Activated CD4-positive, alpha-beta memory T cell treated with anti-CD3 and anti-CD28 coated beads, Interleukin-2, amount 10 ng/mL, durations not matched to agents 7 days and 5 days (primary cell): ENCODE data around the gene GBX1. TPM values are rescaled to one million over a fixed set of nuclear protein-coding genes. Genes with fewer than 3 reads are reported as not detected.

Experiments
- CTCF ChIA-PET: fragments of 350-600 bp; sonication (Branson Sonifier 250); formaldehyde crosslinking; loops from one replicate; lab custom pipeline; 2021; ENCODE audit warnings: antibody characterized with exemption, inconsistent platforms; lab: Charles Lee
- POLR2A ChIA-PET: fragments of 350-600 bp; sonication (Branson Sonifier 250); formaldehyde crosslinking; loops from one replicate; lab custom pipeline; 2021; ENCODE audit warnings: antibody characterized with exemption; lab: Charles Lee
- DNase-seq: peaks from one replicate; pipeline ENCODE4 v3.0.0-alpha.2; 2020
- H3K27ac Mint-ChIP-seq: one replicate; pipeline ENCODE4 v1.8.0; 2021; ENCODE audit warnings: mild to moderate bottlenecking, mixed read lengths
- H3K27me3 Mint-ChIP-seq: one replicate; pipeline ENCODE4 v1.8.0; 2021; ENCODE audit warnings: mixed read lengths
- H3K36me3 Mint-ChIP-seq: one replicate; pipeline ENCODE4 v1.8.0; 2021; ENCODE audit warnings: low read depth, mixed read lengths
- H3K4me1 Mint-ChIP-seq: one replicate; pipeline ENCODE4 v1.8.0; 2021; ENCODE audit warnings: mixed read lengths
- H3K4me3 Mint-ChIP-seq: one replicate; pipeline ENCODE4 v1.8.0; 2021; ENCODE audit warnings: mild to moderate bottlenecking, mixed read lengths
- H3K9me3 Mint-ChIP-seq: one replicate; pipeline ENCODE4 v1.8.0; 2021; ENCODE audit warnings: mixed read lengths
- total RNA-seq, 2 experiments: library from RNA; stranded (reverse); gene quantifications; one replicate each; pipeline ENCODE4 v1.2.3, GENCODE V29; 2021

GBX1 gene
- total RNA-seq, 2 experiments from 2014 or later = not detected

- H3K27ac Mint-ChIP-seq = no peak overlapping the region
- ChIA-PET POLR2A (no interaction called here), CTCF (interaction anchor here (1.0 to 1.5 kb wide), 4 partner anchors 16 to 212 kb away, joined by 3 to 6 read pairs (median 3); no protein-coding TSS in a partner anchor)
- H3K36me3 Mint-ChIP-seq = no peaks in the 10 kb centered on the region
- no peak for DNase-seq
- H3K4me1 Mint-ChIP-seq = no peaks in the 10 kb centered on the region
- H3K9me3 Mint-ChIP-seq = no peaks in the 10 kb centered on the region
- H3K27me3 Mint-ChIP-seq = no peaks in the 10 kb centered on the region
- no peak overlapping the region for H3K4me3 Mint-ChIP-seq
These were observed 27.7 kb downstream of the GBX1 start for GRCh38 chr7:151139791-151140190.

- CTCF ChIA-PET = interaction anchor here (1.0 to 1.5 kb wide), 4 partner anchors 15 to 213 kb away, joined by 3 to 6 read pairs (median 3); no protein-coding TSS in a partner anchor
- POLR2A ChIA-PET = no interaction called here
- Mint-ChIP-seq H3K36me3 (no peaks in the 10 kb centered on the region), H3K9me3 (no peaks in the 10 kb centered on the region), H3K27ac (no peak overlapping the region), H3K27me3 (no peaks in the 10 kb centered on the region), H3K4me1 (no peaks in the 10 kb centered on the region), H3K4me3 (no peak overlapping the region)
- DNase-seq = no peak
These were observed 28.3 kb downstream of the GBX1 start for GRCh38 chr7:151139071-151139790.

GRCh38 chr7:151138153-151138851, 29.2 kb downstream of the GBX1 start:
- H3K4me1 Mint-ChIP-seq = no peaks in the 10 kb centered on the region
- H3K27ac Mint-ChIP-seq = no peak overlapping the region
- H3K27me3 Mint-ChIP-seq = no peaks in the 10 kb centered on the region
- H3K4me3 Mint-ChIP-seq = no peak overlapping the region
- no peak for DNase-seq
- H3K36me3 Mint-ChIP-seq = no peaks in the 10 kb centered on the region
- no peaks in the 10 kb centered on the region for H3K9me3 Mint-ChIP-seq
- ChIA-PET CTCF (interaction anchor here (1.5 kb wide), 1 partner anchor 106 kb away, joined by 3 read pairs; no protein-coding TSS in a partner anchor), POLR2A (no interaction called here)

GRCh38 chr7:151137791-151138152, 29.7 kb downstream of the GBX1 start:
- no peaks in the 10 kb centered on the region for H3K4me1 Mint-ChIP-seq
- H3K27me3 Mint-ChIP-seq = no peaks in the 10 kb centered on the region
- H3K9me3 Mint-ChIP-seq = no peaks in the 10 kb centered on the region
- no peak for DNase-seq
- no peaks in the 10 kb centered on the region for H3K36me3 Mint-ChIP-seq
- no peak overlapping the region for H3K4me3 Mint-ChIP-seq
- CTCF ChIA-PET = no interaction called here
- no peak overlapping the region for H3K27ac Mint-ChIP-seq
- POLR2A ChIA-PET = no interaction called here

- no peak for DNase-seq
- Mint-ChIP-seq H3K4me3 (no peak overlapping the region), H3K4me1 (no peaks in the 10 kb centered on the region), H3K36me3 (no peaks in the 10 kb centered on the region), H3K27me3 (no peaks in the 10 kb centered on the region), H3K27ac (no peak overlapping the region), H3K9me3 (no peaks in the 10 kb centered on the region)
- ChIA-PET CTCF (no interaction called here), POLR2A (no interaction called here)
These were observed 30.3 kb downstream of the GBX1 start for GRCh38 chr7:151137076-151137675.

- Mint-ChIP-seq H3K9me3 (no peaks in the 10 kb centered on the region), H3K36me3 (no peaks in the 10 kb centered on the region), H3K27ac (no peak overlapping the region), H3K4me3 (no peak overlapping the region), H3K27me3 (no peaks in the 10 kb centered on the region), H3K4me1 (no peaks in the 10 kb centered on the region)
- no peak for DNase-seq
- ChIA-PET CTCF (interaction anchor here (0.6 to 1.0 kb wide), 2 partner anchors 12 to 1280 kb away, joined by 3 to 8 read pairs; no protein-coding TSS in a partner anchor), POLR2A (no interaction called here)
These were observed 31.3 kb downstream of the GBX1 start for GRCh38 chr7:151135866-151136843.

- ChIA-PET CTCF (interaction anchor here (0.6 to 1.0 kb wide), 2 partner anchors 11 to 1281 kb away, joined by 3 to 8 read pairs; no protein-coding TSS in a partner anchor), POLR2A (no interaction called here)
- DNase-seq = no peak
- Mint-ChIP-seq H3K27ac (no peak overlapping the region), H3K9me3 (no peaks in the 10 kb centered on the region), H3K4me1 (no peaks in the 10 kb centered on the region), H3K36me3 (no peaks in the 10 kb centered on the region), H3K4me3 (no peak overlapping the region), H3K27me3 (no peaks in the 10 kb centered on the region)
These were observed 32.0 kb downstream of the GBX1 start for GRCh38 chr7:151135525-151135845.

GRCh38 chr7:151134743-151135524, 32.6 kb downstream of the GBX1 start:
- no peak overlapping the region for H3K27ac Mint-ChIP-seq
- no peaks in the 10 kb centered on the region for H3K27me3 Mint-ChIP-seq
- no peaks in the 10 kb centered on the region for H3K9me3 Mint-ChIP-seq
- DNase-seq = no peak
- no peak overlapping the region for H3K4me3 Mint-ChIP-seq
- ChIA-PET CTCF (interaction anchor here (0.6 to 1.0 kb wide), 2 partner anchors 11 to 1282 kb away, joined by 3 to 8 read pairs; no protein-coding TSS in a partner anchor), POLR2A (no interaction called here)
- H3K4me1 Mint-ChIP-seq = no peaks in the 10 kb centered on the region
- no peaks in the 10 kb centered on the region for H3K36me3 Mint-ChIP-seq

- H3K4me3 Mint-ChIP-seq = no peak overlapping the region
- no peaks in the 10 kb centered on the region for H3K27me3 Mint-ChIP-seq
- ChIA-PET CTCF (interaction anchor here (1.1 kb wide), 1 partner anchor 10 kb away, joined by 6 read pairs; no protein-coding TSS in a partner anchor), POLR2A (no interaction called here)
- H3K36me3 Mint-ChIP-seq = no peaks in the 10 kb centered on the region
- no peak overlapping the region for H3K27ac Mint-ChIP-seq
- H3K9me3 Mint-ChIP-seq = no peaks in the 10 kb centered on the region
- H3K4me1 Mint-ChIP-seq = no peaks in the 10 kb centered on the region
- no peak for DNase-seq
These were observed 33.3 kb downstream of the GBX1 start for GRCh38 chr7:151133986-151134742.

- CTCF ChIA-PET = interaction anchor here (1.1 kb wide), 1 partner anchor 10 kb away, joined by 6 read pairs; no protein-coding TSS in a partner anchor
These were observed 34.1 kb downstream of the GBX1 start for GRCh38 chr7:151133266-151133985.

More at GRCh38 chr7:151133266-151133985, 34.1 kb downstream of the GBX1 start:
- POLR2A ChIA-PET = no interaction called here
- Mint-ChIP-seq H3K4me1 (no peaks in the 10 kb centered on the region), H3K36me3 (no peaks in the 10 kb centered on the region), H3K27ac (no peak overlapping the region), H3K9me3 (no peaks in the 10 kb centered on the region), H3K27me3 (no peaks in the 10 kb centered on the region), H3K4me3 (no peak overlapping the region)
- DNase-seq = no peak
